LNCaP clone FGC (cell line): ENCODE measurements around the gene CBFB.

Experiments
- DNase-seq: peaks from one replicate; pipeline ENCODE4 v3.0.0-alpha.2; 2011; ENCODE audit warnings: low read depth
- H3K4me3 ChIP-seq: 2 replicates; pipeline ENCODE4 v1.5.1; 2011; ENCODE audit warnings: mild to moderate bottlenecking, low read depth, low read length, control low read depth
- CTCF ChIP-seq: IDR thresholded peaks from 2 replicates; pipeline ENCODE4 v1.5.1; 2012; ENCODE audit warnings: mild to moderate bottlenecking; ENCODE audit not compliant: control insufficient read depth, insufficient read depth; ENCODE audit errors: extremely low read depth

CBFB gene

GRCh38 chr16:67148656-67149275 is 119.8 kb downstream of the CBFB start:
- no peak overlapping the region for H3K4me3 ChIP-seq
- DNase-seq: no peak
- no peak for TF ChIP-seq CTCF

GRCh38 chr16:67149276-67150046 is 120.5 kb downstream of the CBFB start:
- TF ChIP-seq CTCF: no peak
- H3K4me3 ChIP-seq: no peak overlapping the region
- DNase-seq: no peak

- H3K4me3 ChIP-seq: no peak overlapping the region
- DNase-seq: no peak
- no peak for TF ChIP-seq CTCF
These were observed 121.3 kb downstream of the CBFB start for GRCh38 chr16:67150047-67150832.
